Measurements from ENCODE around the gene NOLC1.

Gene NOLC1

GRCh38 chr10:102135956-102136526 is 16.1 kb upstream of the NOLC1 start:
- Histone ChIP-seq H3K27me3 (no peaks in the 10 kb centered on the region), H3K36me3 (peaks cover 52% of the 10 kb centered on the region), H3K9ac (no peak overlapping the region; the same call in 1 of the 2 replicates), H3K4me3 (no peak overlapping the region), H3K4me1 (peaks cover 27% of the 10 kb centered on the region), H3K4me2 (peak overlapping the region; percentile 90), H4K20me1 (peaks cover 73% of the 10 kb centered on the region), H3K27ac (no peak overlapping the region), H3K9me3 (no peaks in the 10 kb centered on the region)
- TF ChIP-seq Cebpa-rat (IDR thresholded peaks at IDR 0.05): no peak

- Histone ChIP-seq H3K9me3 (no peaks in the 10 kb centered on the region), H3K27me3 (no peaks in the 10 kb centered on the region), H4K20me1 (peaks cover 100% of the 10 kb centered on the region), H3K9ac (no peak overlapping the region), H3K4me1 (peaks cover 23% of the 10 kb centered on the region), H3K4me3 (no peak overlapping the region), H3K36me3 (peaks cover 87% of the 10 kb centered on the region), H3K4me2 (no peak overlapping the region), H3K27ac (no peak overlapping the region)
- no peak for TF ChIP-seq Cebpa-rat (IDR thresholded peaks at IDR 0.05)
Observed at GRCh38 chr10:102139281-102140110, 12.7 kb upstream of the NOLC1 start.

GRCh38 chr10:102140218-102140617 is 12.0 kb upstream of the NOLC1 start:
- no peak overlapping the region for H3K4me2 ChIP-seq
- H3K4me1 ChIP-seq: peaks cover 15% of the 10 kb centered on the region
- no peak overlapping the region for H3K4me3 ChIP-seq
- TF ChIP-seq Cebpa-rat (IDR thresholded peaks at IDR 0.05): no peak
- H3K27ac ChIP-seq: no peak overlapping the region
- no peak overlapping the region for H3K9ac ChIP-seq
- H3K36me3 ChIP-seq: peaks cover 94% of the 10 kb centered on the region
- H4K20me1 ChIP-seq: peaks cover 100% of the 10 kb centered on the region
- H3K9me3 ChIP-seq: no peaks in the 10 kb centered on the region
- H3K27me3 ChIP-seq: no peaks in the 10 kb centered on the region

- TF ChIP-seq Cebpa-rat (IDR thresholded peaks at IDR 0.05): no peak
- Histone ChIP-seq H3K9me3 (no peaks in the 10 kb centered on the region), H3K27ac (no peak overlapping the region), H3K4me1 (peaks cover 7% of the 10 kb centered on the region), H3K4me2 (no peak overlapping the region), H3K4me3 (no peak overlapping the region), H4K20me1 (peaks cover 97% of the 10 kb centered on the region), H3K36me3 (peaks cover 96% of the 10 kb centered on the region), H3K27me3 (no peaks in the 10 kb centered on the region), H3K9ac (no peak overlapping the region)
Observed at GRCh38 chr10:102140913-102141540, 11.2 kb upstream of the NOLC1 start.

- H3K36me3 ChIP-seq: peaks cover 97% of the 10 kb centered on the region
Observed at GRCh38 chr10:102141583-102142107, 10.5 kb upstream of the NOLC1 start.

GRCh38 chr10:102146971-102147428 is 5.2 kb upstream of the NOLC1 start:
- Histone ChIP-seq H3K27me3 (no peaks in the 10 kb centered on the region), H3K27ac (no peak overlapping the region), H3K9me3 (no peaks in the 10 kb centered on the region), H4K20me1 (peaks cover 61% of the 10 kb centered on the region), H3K9ac (no peak overlapping the region), H3K4me3 (no peak overlapping the region), H3K4me1 (peaks cover 8% of the 10 kb centered on the region), H3K4me2 (no peak overlapping the region), H3K36me3 (peaks cover 91% of the 10 kb centered on the region)
- TF ChIP-seq Cebpa-rat (IDR thresholded peaks at IDR 0.05): no peak

More at GRCh38 chr10:102141583-102142107, 10.5 kb upstream of the NOLC1 start:
- Histone ChIP-seq H3K4me3 (no peak overlapping the region), H3K27me3 (no peaks in the 10 kb centered on the region), H3K9me3 (no peaks in the 10 kb centered on the region), H3K4me1 (0 out of 2 replicates have a peak, but pooled peaks cover 1% of the 10 kb centered on the region), H3K4me2 (no peak overlapping the region), H3K9ac (no peak overlapping the region), H3K27ac (no peak overlapping the region), H4K20me1 (peaks cover 97% of the 10 kb centered on the region)
- TF ChIP-seq Cebpa-rat (IDR thresholded peaks at IDR 0.05): no peak

GRCh38 chr10:102147561-102147960 is 4.6 kb upstream of the NOLC1 start:
- no peak overlapping the region for H3K27ac ChIP-seq
- no peak overlapping the region for H3K4me3 ChIP-seq
- no peaks in the 10 kb centered on the region for H3K27me3 ChIP-seq
- TF ChIP-seq Cebpa-rat (IDR thresholded peaks at IDR 0.05): no peak
- H4K20me1 ChIP-seq: peaks cover 56% of the 10 kb centered on the region
- H3K9me3 ChIP-seq: no peaks in the 10 kb centered on the region
- H3K9ac ChIP-seq: no peak overlapping the region
- H3K4me2 ChIP-seq: no peak overlapping the region
- peaks cover 85% of the 10 kb centered on the region for H3K36me3 ChIP-seq
- H3K4me1 ChIP-seq: peaks cover 8% of the 10 kb centered on the region

- TF ChIP-seq Cebpa-rat (IDR thresholded peaks at IDR 0.05): no peak
- no peak overlapping the region for H3K9ac ChIP-seq
- H3K9me3 ChIP-seq: no peaks in the 10 kb centered on the region
- peaks cover 12% of the 10 kb centered on the region for H3K4me1 ChIP-seq
- no peak overlapping the region for H3K27ac ChIP-seq
- H3K4me2 ChIP-seq: no peak overlapping the region
- H3K36me3 ChIP-seq: peaks cover 78% of the 10 kb centered on the region
- H3K4me3 ChIP-seq: no peak overlapping the region
- H4K20me1 ChIP-seq: peaks cover 52% of the 10 kb centered on the region
- no peaks in the 10 kb centered on the region for H3K27me3 ChIP-seq
Observed at GRCh38 chr10:102148275-102148674, 3.9 kb upstream of the NOLC1 start.

- Histone ChIP-seq H3K9me3 (no peaks in the 10 kb centered on the region), H3K4me1 (peaks cover 26% of the 10 kb centered on the region), H3K36me3 (peaks cover 74% of the 10 kb centered on the region), H3K9ac (peak overlapping the region; percentile 96), H3K27me3 (no peaks in the 10 kb centered on the region), H4K20me1 (peaks cover 55% of the 10 kb centered on the region), H3K4me2 (peak overlapping the region; percentile 87), H3K27ac (peak overlapping the region; percentile 95), H3K4me3 (peak overlapping the region; percentile 88)
- no peak for TF ChIP-seq Cebpa-rat (IDR thresholded peaks at IDR 0.05)
Observed at GRCh38 chr10:102150970-102151773, 1.0 kb upstream of the NOLC1 start.

Data from BLaER1 (cell line).